Erythroblast (primary cell): ENCODE measurements around the gene PIP5K1A.

Source experiments
- GATA1 ChIP-seq: IDR thresholded peaks from 2 replicates; pipeline ENCODE4 v1.6.1; 2011; ENCODE audit warnings: low read depth, mild to moderate bottlenecking, control low read depth, low read length, moderate library complexity
- POLR2A ChIP-seq: IDR thresholded peaks from 2 replicates; pipeline ENCODE4 v1.6.1; 2011; ENCODE audit warnings: mild to moderate bottlenecking, low read length

GRCh38 chr1:151157067-151157531 lies 41.3 kb upstream of the PIP5K1A start:
- no peak for TF ChIP-seq POLR2A
- no peak for TF ChIP-seq GATA1
